ENCODE data around the gene TRMU. TPM values are rescaled to one million over a fixed set of nuclear protein-coding genes. Genes with fewer than 3 reads are reported as not detected.

Gene TRMU
- total RNA-seq, 1 donor from 2014 or later: 70.1 TPM

- Histone ChIP-seq H3K27ac (no peak overlapping the region), H3K9me3 (ENCODE audit: low read depth) (no peaks in the 10 kb centered on the region), H3F3A (ENCODE audit: low read depth) (no peaks in the 10 kb centered on the region), H2AFZ (replicated peaks) (no peak overlapping the region), H4K20me1 (ENCODE audit: low read depth) (peaks cover 9% of the 10 kb centered on the region), H3K9ac (no peak overlapping the region), H3K27me3 (no peaks in the 10 kb centered on the region), H3K4me1 (no peaks in the 10 kb centered on the region), H3K79me2 (ENCODE audit: low read depth) (no peaks in the 10 kb centered on the region), H3K4me2 (no peak overlapping the region), H3K4me3 (no peak overlapping the region), H3K36me3 (no peaks in the 10 kb centered on the region)
- no peaks in the 10 kb centered on the region for H3K27me3 Mint-ChIP-seq (ENCODE audit: insufficient read depth, low read depth)
- H3K4me1 Mint-ChIP-seq: peaks cover 9% of the 10 kb centered on the region
- no peak overlapping the region for H3K27ac Mint-ChIP-seq
- DNase-seq (ENCODE audit: low spot score): no peak
- peaks cover 17% of the 10 kb centered on the region for H3K36me3 Mint-ChIP-seq
- no peaks in the 10 kb centered on the region for H3K9me3 Mint-ChIP-seq
- H3K4me3 Mint-ChIP-seq: no peak overlapping the region
- TF ChIP-seq, protein P1, sequence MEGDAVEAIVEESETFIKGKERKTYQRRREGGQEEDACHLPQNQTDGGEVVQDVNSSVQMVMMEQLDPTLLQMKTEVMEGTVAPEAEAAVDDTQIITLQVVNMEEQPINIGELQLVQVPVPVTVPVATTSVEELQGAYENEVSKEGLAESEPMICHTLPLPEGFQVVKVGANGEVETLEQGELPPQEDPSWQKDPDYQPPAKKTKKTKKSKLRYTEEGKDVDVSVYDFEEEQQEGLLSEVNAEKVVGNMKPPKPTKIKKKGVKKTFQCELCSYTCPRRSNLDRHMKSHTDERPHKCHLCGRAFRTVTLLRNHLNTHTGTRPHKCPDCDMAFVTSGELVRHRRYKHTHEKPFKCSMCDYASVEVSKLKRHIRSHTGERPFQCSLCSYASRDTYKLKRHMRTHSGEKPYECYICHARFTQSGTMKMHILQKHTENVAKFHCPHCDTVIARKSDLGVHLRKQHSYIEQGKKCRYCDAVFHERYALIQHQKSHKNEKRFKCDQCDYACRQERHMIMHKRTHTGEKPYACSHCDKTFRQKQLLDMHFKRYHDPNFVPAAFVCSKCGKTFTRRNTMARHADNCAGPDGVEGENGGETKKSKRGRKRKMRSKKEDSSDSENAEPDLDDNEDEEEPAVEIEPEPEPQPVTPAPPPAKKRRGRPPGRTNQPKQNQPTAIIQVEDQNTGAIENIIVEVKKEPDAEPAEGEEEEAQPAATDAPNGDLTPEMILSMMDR (IDR thresholded peaks at IDR 0.05): no peak
- no peak for TF ChIP-seq EZH2 (IDR thresholded peaks at IDR 0.05)
- TF ChIP-seq EZH2phosphoT487 (IDR thresholded peaks at IDR 0.05): no peak
These were observed 21.3 kb downstream of the TRMU start for GRCh38 chr22:46356496-46357480.

DNA sequence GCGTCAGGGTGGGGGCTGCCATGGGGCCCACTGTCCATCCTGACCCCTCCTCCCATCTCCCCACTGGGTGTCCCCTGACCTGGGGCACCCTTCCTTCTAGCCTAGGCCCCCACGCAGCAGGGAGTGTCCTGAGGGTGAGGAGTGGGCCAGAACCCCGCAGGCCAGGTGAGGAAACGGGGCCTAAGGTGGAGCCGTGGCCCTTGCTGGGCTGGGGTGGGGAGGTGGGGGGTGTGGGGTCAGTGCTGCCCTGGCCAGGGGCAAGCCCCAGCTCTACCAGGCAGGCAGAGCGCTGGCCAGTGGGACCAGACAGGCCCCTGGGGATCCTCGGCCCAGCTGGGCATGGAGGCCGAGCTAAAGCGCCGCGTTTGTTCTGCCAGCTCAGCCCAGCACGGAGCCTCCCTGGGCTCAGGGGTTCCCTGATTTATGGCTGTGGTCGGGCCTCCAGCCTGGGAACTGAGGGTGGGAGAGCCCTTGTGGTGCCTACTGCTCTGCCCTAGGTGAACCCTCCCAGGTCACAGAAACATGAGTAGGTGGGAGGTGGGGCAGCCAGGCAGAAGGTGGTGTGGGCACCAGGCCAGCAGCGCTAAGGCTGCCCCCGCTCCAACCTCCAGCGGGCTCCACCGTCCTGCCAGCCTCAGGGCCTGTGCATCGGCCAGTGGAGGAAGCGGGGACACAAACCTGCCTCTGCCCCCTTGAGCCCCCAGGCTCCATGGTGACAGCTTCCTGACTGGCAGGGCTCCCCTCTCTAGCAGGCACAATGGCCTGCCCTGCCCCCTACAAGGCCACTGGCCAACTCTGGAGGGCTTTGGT is 22.4 kb downstream of the TRMU start:
- Histone ChIP-seq H3K9ac (no peak overlapping the region), H3K79me2 (ENCODE audit: low read depth) (no peaks in the 10 kb centered on the region), H3K4me3 (no peak overlapping the region), H3K9me3 (ENCODE audit: low read depth) (no peaks in the 10 kb centered on the region), H3K27me3 (no peaks in the 10 kb centered on the region), H3K4me1 (no peaks in the 10 kb centered on the region), H3F3A (ENCODE audit: low read depth) (no peaks in the 10 kb centered on the region), H3K4me2 (no peak overlapping the region), H4K20me1 (ENCODE audit: low read depth) (peaks cover 9% of the 10 kb centered on the region), H2AFZ (replicated peaks) (no peak overlapping the region), H3K27ac (no peak overlapping the region), H3K36me3 (no peaks in the 10 kb centered on the region)
- TF ChIP-seq, protein P1 (IDR thresholded peaks at IDR 0.05): no peak
- no peak for TF ChIP-seq EZH2phosphoT487 (IDR thresholded peaks at IDR 0.05)
- TF ChIP-seq EZH2 (IDR thresholded peaks at IDR 0.05): no peak
- Mint-ChIP-seq H3K9me3 (no peaks in the 10 kb centered on the region), H3K27me3 (ENCODE audit: insufficient read depth, low read depth) (peaks cover 5% of the 10 kb centered on the region), H3K4me1 (peaks cover 3% of the 10 kb centered on the region), H3K4me3 (no peak overlapping the region), H3K36me3 (peaks cover 20% of the 10 kb centered on the region), H3K27ac (no peak overlapping the region)
- no peak for DNase-seq (ENCODE audit: low spot score)

DNA sequence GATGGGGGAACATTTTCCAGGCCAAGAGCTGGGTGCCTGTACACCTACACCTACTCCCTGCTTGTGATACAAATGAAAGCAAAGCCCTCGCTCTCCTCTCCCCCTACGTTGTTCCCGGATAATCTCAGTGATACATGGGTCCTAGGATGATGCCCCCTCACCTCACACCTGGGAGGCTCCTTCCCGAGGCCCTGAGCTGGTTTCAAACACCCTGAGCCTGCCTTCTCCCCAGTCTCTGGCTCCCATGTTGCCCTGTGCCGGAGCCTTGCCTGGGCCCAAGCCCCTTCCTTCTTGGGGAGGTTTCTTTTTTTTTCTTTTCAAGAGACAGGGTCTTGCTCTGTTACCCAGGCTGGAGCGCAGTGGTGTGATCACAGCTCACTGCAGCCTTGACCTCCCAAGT is 23.3 kb downstream of the TRMU start:
- H3K27ac Mint-ChIP-seq: no peak overlapping the region
- no peaks in the 10 kb centered on the region for H3K36me3 ChIP-seq

More for the DNA sequence above, 23.3 kb downstream of the TRMU start:
- DNase-seq (ENCODE audit: low spot score): no peak
- Histone ChIP-seq H3K27ac (no peak overlapping the region), H3K9ac (no peak overlapping the region), H3K27me3 (no peaks in the 10 kb centered on the region), H3K4me2 (no peak overlapping the region), H4K20me1 (ENCODE audit: low read depth) (peaks cover 6% of the 10 kb centered on the region), H3K79me2 (ENCODE audit: low read depth) (no peaks in the 10 kb centered on the region), H3F3A (ENCODE audit: low read depth) (no peaks in the 10 kb centered on the region), H3K4me1 (no peaks in the 10 kb centered on the region), H2AFZ (replicated peaks) (no peak overlapping the region), H3K9me3 (ENCODE audit: low read depth) (no peaks in the 10 kb centered on the region), H3K4me3 (no peak overlapping the region)
- peaks cover 3% of the 10 kb centered on the region for H3K4me1 Mint-ChIP-seq
- TF ChIP-seq EZH2 (IDR thresholded peaks at IDR 0.05) (no peak), EZH2phosphoT487 (IDR thresholded peaks at IDR 0.05) (no peak)
- TF ChIP-seq, protein P1 (IDR thresholded peaks at IDR 0.05): no peak
- no peaks in the 10 kb centered on the region for H3K9me3 Mint-ChIP-seq
- peaks cover 20% of the 10 kb centered on the region for H3K36me3 Mint-ChIP-seq
- peak overlapping the region; percentile 11 for H3K4me3 Mint-ChIP-seq
- H3K27me3 Mint-ChIP-seq (ENCODE audit: insufficient read depth, low read depth): peaks cover 5% of the 10 kb centered on the region

Data from neural progenitor cell (in vitro differentiated cells).